K562 treated with DMSO at 1 percent for 12 hours (cell line): ENCODE measurements around the gene ZNF430. TPM values are rescaled to one million over a fixed set of nuclear protein-coding genes. Genes with fewer than 3 reads are reported as not detected.

Experiments used
- total RNA-seq: library from RNA; unstranded; fragments of 300-600 nt; gene quantifications from 2 replicates; pipeline ENCODE4 v1.2.3, GENCODE V29; 2022; ENCODE audit not compliant: insufficient read depth

ZNF430 gene
- total RNA-seq: 2.8 and 4.8 TPM in 2 replicates

GRCh38 chr19:21020298-21021227 lies at the start of gene ZNF430:
Gene ZNF430 (plus strand): TSS chr19:21020657. CDS start chr19:21020801, 144 bp downstream.

GRCh38 chr19:21082011-21082975 lies 61.8 kb downstream of the ZNF430 start, which contains the start of gene ZNF714:
Gene ZNF714 (plus strand): TSS chr19:21082203. CDS start chr19:21098269, 16,066 bp downstream.

Other genes starting within 250 kb of the ZNF430 start
- gene ZNF66, start 244.4 kb upstream of the ZNF430 start, total RNA-seq: 0.88 TPM in 1 of 2 replicates, not detected in the other
- gene ZNF85, start 97.4 kb upstream of the ZNF430 start, total RNA-seq: 1.1 and 2.2 TPM in 2 replicates
- 10.6 and 20.5 TPM in 2 replicates for gene ZNF714, start 61.5 kb downstream of the ZNF430 start, total RNA-seq
- 3.2 and 9.5 TPM in 2 replicates for gene ZNF431, start 121.4 kb downstream of the ZNF430 start, total RNA-seq